GM12892 (cell line): ENCODE measurements around the gene ATP5F1B.

Experiments used
- POLR2AphosphoS5 ChIP-seq: IDR thresholded peaks from 2 replicates; pipeline ENCODE4 v1.6.1; 2011; ENCODE audit warnings: low read depth, low read length, control low read depth
- TAF1 ChIP-seq: IDR thresholded peaks from 2 replicates; pipeline ENCODE4 v1.6.1; 2011; ENCODE audit warnings: low read depth, mild to moderate bottlenecking, control low read depth, low read length, borderline replicate concordance

DNA sequence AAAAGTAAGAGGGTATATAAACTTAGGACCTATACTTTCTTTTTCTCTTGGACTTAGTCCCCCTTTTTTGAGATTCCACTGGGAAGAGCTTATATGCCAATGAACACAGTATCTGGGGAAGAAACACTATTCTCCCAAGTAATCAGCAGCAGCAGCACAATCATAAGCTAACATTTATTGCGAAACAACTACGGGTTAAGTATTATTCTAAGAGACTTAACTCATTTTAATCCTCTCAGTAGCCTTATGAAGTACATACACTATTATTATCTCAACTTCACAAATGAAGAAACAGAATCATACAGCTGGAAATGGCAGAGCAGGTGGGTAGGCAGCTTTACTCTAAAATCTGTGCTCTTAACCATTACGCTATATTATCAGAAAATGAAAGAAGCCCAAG, 43.5 kb downstream of the ATP5F1B start:
- TF ChIP-seq POLR2AphosphoS5 (no peak), TAF1 (no peak)
